GM23338 (cell line): Measurements from ENCODE around the gene IDI2.

ENCODE experiments used
- CREB1 ChIP-seq: fragments of 250-450 bp; sonication (Bioruptor Pico); IDR thresholded peaks from 2 replicates; pipeline ENCODE4 v1.5.0; 2020; ENCODE audit warnings: low read depth, mild to moderate bottlenecking, moderate library complexity
- CTCF ChIP-seq, 2 experiments: fragments of 200-600 bp in 1 of 2; sonication (generic) in 1 of 2; conservative IDR thresholded peaks; 2 replicates each; pipeline versions ENCODE4 v1.5.1 to v1.6.1; 2016 to 2017; ENCODE audit warnings: antibody characterized with exemption in 2 of 2, low read depth in 2 of 2, mild to moderate bottlenecking in 2 of 2, moderate library complexity in 1 of 2
- EZH2 ChIP-seq: fragments of 200-600 bp; sonication (generic); IDR thresholded peaks from one replicate; pipeline ENCODE4 v1.8.0; 2017; ENCODE audit warnings: antibody characterized with exemption, mild to moderate bottlenecking, low read depth; ENCODE audit not compliant: unreplicated experiment
- EZH2phosphoT487 ChIP-seq: fragments of 200-600 bp; sonication (generic); IDR thresholded peaks from one replicate; pipeline ENCODE4 v1.8.1; 2018; ENCODE audit warnings: antibody characterized with exemption; ENCODE audit not compliant: unreplicated experiment
- JUNB ChIP-seq: IDR thresholded peaks from one replicate; pipeline ENCODE4 v1.6.1; 2016; ENCODE audit warnings: antibody characterized with exemption; ENCODE audit not compliant: unreplicated experiment
- POLR2AphosphoS5 ChIP-seq: IDR thresholded peaks from 2 replicates; pipeline ENCODE4 v1.6.1; 2016; ENCODE audit warnings: antibody characterized with exemption, low read depth
- REST ChIP-seq: IDR thresholded peaks from one replicate; pipeline ENCODE4 v1.6.1; 2018; ENCODE audit warnings: antibody characterized with exemption; ENCODE audit not compliant: unreplicated experiment
- STAT1 ChIP-seq: IDR thresholded peaks from one replicate; pipeline ENCODE4 v1.6.1; 2016; ENCODE audit warnings: antibody characterized with exemption; ENCODE audit not compliant: unreplicated experiment
- ZNF462 ChIP-seq: fragments of 250-450 bp; sonication (Bioruptor Pico); IDR thresholded peaks from 2 replicates; pipeline ENCODE4 v1.5.0; 2020; ENCODE audit warnings: mild to moderate bottlenecking, moderate library complexity
- TF ChIP-seq, protein P1 (sequence below): IDR thresholded peaks from 2 replicates; pipeline ENCODE4 v1.6.1; 2016; ENCODE audit warnings: antibody characterized with exemption

DNA sequence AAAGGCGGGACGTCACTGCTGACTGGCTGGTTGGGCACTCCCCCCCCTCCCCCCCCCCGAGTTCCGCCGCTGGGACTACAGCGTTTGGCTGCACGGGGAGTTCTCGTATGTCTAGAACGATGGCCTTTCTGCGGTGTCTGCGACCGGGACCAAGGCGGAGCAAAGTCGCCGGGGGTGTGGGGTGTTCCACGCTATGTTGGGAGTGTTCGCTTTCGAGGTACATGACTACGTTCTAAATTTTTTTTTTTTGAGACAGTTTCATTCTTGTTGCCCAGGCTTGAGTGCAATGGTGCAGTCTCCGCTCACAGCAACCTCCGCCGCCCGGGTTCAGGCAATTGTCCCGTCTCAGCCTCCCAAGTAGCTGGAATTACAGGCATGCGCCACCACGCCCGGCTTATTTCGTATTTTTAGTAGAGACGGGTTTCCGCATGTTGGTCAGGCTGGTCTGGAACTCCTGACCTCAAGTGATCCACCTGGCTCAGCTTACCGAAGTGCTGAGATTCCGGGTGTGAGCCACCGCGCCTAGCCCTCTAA, 23.8 kb upstream of the IDI2 start:
- TF ChIP-seq POLR2AphosphoS5: no peak; the same call in 1 of the 2 replicates
- TF ChIP-seq REST: no peak
- TF ChIP-seq CTCF (conservative IDR thresholded peaks at IDR 0.05; ENCODE audit: low read depth in 2 of 2): no peak
- TF ChIP-seq EZH2: no peak
- TF ChIP-seq STAT1: no peak
- no peak; the same call in 1 of the 2 replicates for TF ChIP-seq CREB1 (CRISPR knock-in tag)
- no peak for TF ChIP-seq ZNF462
- TF ChIP-seq EZH2phosphoT487: no peak
- TF ChIP-seq, protein P1, sequence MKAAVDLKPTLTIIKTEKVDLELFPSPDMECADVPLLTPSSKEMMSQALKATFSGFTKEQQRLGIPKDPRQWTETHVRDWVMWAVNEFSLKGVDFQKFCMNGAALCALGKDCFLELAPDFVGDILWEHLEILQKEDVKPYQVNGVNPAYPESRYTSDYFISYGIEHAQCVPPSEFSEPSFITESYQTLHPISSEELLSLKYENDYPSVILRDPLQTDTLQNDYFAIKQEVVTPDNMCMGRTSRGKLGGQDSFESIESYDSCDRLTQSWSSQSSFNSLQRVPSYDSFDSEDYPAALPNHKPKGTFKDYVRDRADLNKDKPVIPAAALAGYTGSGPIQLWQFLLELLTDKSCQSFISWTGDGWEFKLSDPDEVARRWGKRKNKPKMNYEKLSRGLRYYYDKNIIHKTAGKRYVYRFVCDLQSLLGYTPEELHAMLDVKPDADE: 0 out of 2 replicates have a peak, but pooled peaks have one; percentile 5
- no peak for TF ChIP-seq JUNB
